Activated naive CD8-positive, alpha-beta T cell treated with anti-CD3 and anti-CD28 coated beads, Interleukin-2, amount 50 U/mL, for 16 hours (primary cell): ENCODE results near the gene AKAP3.

ENCODE experiments used
- DNase-seq: peaks from one replicate; pipeline ENCODE4 v3.0.0-alpha.2; 2020; ENCODE audit warnings: low read depth, low spot score

AKAP3 gene

GRCh38 chr12:4603421-4603820 is 45.4 kb downstream of the AKAP3 start:
- no peak for DNase-seq

DNA sequence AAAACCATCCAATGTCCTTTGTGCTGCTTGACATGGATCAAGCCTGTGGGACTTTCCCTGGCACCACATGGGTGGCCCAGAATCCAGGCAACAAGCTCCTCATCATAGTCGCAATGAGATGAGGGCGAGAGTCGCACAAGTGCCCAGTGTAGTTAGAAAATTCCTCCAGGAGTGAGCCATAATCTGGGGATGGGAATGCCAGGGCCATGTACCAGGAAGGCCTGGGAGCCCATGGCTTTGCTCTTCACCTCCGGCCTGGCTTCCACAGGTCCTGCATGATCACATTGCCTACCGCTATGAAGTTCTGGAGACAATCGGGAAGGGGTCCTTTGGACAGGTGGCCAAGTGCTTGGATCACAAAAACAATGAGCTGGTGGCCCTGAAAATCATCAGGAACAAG is 53.0 kb downstream of the AKAP3 start:
- DNase-seq, result no peak

- no peak for DNase-seq
Measured at GRCh38 chr12:4591180-4591687, 57.6 kb downstream of the AKAP3 start.

DNA sequence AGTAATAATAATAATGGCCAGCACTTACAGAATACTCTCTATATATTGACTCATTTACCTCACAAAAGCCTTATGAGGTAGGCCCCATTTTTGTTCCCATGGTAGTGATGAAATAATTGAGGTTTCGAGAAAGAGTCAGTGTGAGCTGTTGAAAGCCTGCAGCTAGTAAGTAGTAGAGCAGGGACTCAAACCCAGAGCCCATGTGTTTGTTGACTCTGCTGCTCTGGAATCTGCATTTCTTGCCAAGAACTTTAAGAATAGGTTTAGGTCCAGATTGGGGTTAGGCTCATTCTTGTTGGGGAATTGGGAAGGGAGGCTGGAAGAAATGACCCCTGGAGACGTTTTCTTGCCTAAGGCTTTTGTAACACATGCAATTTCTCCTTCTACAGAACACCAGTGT is 58.9 kb downstream of the AKAP3 start:
- no peak for DNase-seq

DNA sequence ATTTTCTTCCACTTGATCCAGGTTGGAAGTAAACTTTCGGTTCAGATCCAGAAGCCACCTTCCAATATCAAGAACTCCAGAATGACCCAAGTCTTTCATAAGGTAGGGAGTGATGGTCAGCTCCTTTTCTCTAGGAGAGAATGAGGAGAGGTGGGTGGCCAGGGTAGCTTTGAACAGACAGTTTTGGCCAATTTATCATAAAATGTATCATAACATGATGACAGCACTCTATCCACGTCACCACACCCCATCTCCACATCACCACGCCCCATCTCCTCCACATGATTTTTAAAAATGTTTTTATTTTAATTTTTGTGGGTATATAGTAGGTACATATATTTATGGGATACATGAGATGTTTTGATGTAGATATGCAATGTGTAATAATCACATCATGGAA is 59.9 kb downstream of the AKAP3 start:
- DNase-seq, result no peak

DNA sequence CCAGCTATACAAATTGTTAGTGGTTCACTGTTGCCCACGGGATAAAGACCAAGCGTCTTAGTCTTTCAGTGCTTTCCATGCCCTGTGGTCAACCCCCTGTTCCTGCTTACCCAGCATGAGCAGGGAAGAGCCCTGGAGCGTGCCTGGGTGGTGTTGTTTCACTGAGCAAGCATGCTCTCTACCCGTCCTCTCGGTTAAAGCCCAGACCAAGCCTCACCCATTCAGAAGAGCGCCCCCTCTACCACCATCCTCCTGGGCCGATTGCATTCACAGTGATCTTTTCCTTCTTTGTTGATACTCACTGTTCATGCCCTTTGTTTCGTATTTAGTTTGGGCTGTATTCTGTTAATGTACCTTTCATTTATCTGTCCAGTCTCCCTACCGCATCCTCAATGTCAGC is 61.7 kb downstream of the AKAP3 start:
- no peak for DNase-seq

- DNase-seq, result no peak
Measured at GRCh38 chr12:4586500-4586899, 62.4 kb downstream of the AKAP3 start.

DNA sequence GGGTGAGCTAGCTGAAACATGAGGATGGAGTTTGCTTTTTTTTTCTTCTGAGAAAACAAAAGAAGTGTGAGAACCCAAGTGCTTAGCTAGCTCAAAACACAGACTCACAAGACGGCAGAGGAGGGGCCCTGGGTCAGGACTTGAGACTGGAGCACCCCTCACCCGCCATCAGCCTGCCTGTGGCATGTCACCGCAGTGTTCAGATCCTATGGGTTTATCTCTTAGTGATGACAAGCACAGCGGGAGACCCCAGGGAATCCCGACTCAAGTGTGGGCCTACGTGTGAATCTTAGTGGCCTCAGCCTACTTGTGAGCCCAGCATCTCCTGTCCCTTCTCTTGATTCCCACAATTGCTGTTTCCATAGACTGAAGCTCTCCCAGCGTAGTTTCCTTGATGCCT is 64.0 kb downstream of the AKAP3 start:
- DNase-seq, result no peak

DNA sequence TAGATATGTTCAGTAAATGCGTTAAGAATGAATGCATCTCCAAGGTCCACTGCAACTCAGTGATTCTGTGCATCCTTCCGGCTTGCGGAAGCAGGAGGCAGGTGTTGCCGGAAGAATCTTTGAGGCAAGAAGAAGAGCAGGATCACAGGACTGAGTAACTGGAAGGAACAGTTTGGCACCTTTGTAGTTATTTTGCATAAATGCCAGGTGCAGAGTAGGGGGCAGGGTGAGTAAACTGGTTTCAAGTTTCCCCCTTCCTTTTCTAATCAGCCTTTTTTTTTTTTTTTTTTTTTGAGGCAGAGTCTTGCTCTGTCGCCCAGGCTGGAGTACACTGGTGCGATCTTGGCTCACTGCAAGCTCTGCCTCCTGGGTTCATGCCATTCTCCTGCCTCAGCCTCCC is 64.6 kb downstream of the AKAP3 start:
- no peak for DNase-seq

DNA sequence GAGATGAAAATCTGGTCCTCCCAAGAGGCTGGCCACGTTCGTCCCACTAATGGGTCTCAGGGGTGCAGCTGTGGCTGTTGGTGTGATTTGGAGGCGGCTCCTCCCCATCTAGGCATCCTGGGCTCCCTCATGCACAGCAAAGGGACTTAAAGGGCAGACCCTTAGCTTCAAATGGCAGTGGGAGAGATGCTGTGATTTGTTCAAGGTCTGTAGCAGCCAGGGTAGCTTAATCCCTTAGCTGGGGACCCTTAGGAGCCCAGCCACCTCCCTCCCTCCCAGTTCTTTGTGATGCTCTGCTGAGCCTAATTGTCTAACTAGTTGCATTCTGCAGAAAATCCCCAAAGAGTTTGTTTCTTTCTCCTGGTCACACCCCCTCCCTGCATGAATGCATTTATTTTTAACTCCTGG is 68.6 kb downstream of the AKAP3 start:
- no peak for DNase-seq

- no peak for DNase-seq
Measured at GRCh38 chr12:4579305-4580102, 69.3 kb downstream of the AKAP3 start.

GRCh38 chr12:4572680-4573079 is 76.2 kb downstream of the AKAP3 start:
- DNase-seq, result no peak

DNA sequence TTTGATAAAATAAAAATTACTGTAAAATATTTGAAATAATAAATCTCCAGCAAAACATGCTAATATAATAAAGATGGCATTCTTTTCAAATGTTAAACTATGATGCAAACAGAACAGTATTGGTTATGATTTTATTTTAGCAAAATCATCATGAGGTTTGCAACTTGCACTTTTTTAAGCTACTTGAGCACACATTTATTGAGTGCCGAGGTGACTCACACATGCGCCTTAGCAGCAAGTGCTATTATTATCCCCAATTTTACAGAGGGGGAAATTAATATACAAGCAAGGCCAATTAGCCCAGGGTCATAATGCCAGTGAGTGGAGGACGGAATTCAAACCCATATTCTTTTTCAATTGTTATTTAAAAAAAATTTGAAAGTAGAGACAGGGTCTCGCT is 79.6 kb downstream of the AKAP3 start:
- no peak for DNase-seq

GRCh38 chr12:4567073-4567881 is 81.6 kb downstream of the AKAP3 start:
- DNase-seq, result no peak

DNA sequence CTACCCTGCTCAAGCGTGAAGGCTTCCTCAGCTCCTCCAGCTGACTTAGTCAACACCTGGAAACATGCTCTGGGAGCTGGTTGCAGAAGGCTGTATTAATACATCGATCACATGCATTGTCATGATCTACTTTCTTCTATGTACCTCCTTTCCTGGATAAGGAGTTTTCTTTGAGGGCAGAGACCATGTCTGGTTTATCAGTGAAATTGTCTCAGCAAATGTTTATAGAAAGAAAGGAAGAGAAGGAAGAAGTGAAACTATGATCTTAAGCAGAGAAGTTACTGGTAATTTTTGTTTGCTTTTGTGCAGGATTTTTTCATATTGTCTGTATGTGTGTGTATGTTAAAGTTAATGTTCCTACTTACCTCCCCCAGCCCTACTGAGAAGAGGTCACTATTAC is 82.4 kb downstream of the AKAP3 start:
- DNase-seq, result no peak
